ENCODE data around the gene TOMT.

Gene TOMT

DNA sequence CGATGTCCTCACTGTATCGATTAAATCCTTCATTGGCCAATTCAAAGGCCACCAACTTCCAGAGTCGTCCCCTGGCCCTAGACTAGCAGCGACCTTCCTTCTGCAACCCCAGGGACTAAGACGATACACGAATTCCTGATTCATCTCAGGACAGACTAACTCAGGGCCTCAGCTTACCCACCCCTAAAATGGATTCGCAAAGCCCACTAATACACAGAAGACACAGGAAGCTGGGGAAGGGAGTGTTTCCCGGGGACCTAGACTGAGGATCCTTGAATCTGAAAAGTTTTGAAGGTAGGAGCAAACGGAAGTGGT, 3.1 kb upstream of the TOMT start:
- in situ Hi-C loops (cut with HindIII; ENCODE audit: low pct_ligation_motif_present, low sequenced_read_pairs), result no loop called here
- TF ChIP-seq, protein P1, sequence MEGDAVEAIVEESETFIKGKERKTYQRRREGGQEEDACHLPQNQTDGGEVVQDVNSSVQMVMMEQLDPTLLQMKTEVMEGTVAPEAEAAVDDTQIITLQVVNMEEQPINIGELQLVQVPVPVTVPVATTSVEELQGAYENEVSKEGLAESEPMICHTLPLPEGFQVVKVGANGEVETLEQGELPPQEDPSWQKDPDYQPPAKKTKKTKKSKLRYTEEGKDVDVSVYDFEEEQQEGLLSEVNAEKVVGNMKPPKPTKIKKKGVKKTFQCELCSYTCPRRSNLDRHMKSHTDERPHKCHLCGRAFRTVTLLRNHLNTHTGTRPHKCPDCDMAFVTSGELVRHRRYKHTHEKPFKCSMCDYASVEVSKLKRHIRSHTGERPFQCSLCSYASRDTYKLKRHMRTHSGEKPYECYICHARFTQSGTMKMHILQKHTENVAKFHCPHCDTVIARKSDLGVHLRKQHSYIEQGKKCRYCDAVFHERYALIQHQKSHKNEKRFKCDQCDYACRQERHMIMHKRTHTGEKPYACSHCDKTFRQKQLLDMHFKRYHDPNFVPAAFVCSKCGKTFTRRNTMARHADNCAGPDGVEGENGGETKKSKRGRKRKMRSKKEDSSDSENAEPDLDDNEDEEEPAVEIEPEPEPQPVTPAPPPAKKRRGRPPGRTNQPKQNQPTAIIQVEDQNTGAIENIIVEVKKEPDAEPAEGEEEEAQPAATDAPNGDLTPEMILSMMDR (IDR thresholded peaks at IDR 0.05; ENCODE audit: low read depth, low read length, missing control alignments), result no peak
- Histone ChIP-seq H3K36me3 (replicated peaks) (peaks cover 13% of the 10 kb centered on the region), H3K27me3 (replicated peaks) (no peaks in the 10 kb centered on the region), H3K27ac (peak overlapping the region; percentile 95), H3K4me3 (ENCODE audit: low read depth, low read length) (peak overlapping the region; percentile 74)
- no peak for DNase-seq

DNA sequence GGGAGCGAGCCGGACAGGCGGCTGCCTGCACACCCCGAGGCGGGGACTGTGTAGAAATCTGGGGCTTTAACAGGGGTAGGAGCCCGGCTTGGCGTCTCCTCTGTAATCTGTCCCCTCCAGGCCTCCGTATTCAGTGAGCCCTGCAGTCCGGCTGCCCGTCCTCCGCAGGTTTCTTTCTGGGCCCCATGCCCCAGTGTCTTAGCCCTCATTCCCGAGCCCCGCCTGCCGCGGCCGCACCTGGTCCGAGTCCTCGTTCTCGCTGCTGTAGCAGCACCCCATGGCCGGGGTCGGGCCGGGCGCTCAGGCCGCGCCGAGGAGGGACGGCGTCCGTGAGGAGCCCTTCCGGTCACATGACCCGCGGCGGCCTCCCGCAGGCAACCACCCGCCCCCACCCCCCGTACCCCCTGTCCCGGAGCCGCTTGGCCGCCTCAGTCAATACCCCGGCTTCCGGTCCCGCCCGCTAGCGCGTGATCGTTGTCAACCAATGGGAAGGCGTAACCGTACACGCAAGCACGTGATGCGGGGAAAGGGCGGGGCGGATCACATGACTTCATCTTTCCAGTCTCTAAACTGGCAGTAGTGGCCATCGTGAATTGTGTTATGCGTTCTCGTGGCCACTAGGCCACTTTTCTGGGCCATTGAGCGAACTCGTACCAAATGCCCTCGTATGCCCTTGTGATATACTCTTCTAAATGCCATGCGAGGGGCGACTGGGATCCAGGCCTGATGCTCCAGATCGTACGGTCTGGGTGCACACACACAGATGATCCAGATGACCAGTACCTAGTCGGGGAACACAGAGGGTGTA, 2.6 kb upstream of the TOMT start, which contains the start of gene LAMTOR1:
TSS of gene LAMTOR1 (minus strand) at position 352 of the 808 bp plus-strand sequence. CDS start at position 279, 73 bp downstream.
- in situ Hi-C loops (cut with HindIII; ENCODE audit: low pct_ligation_motif_present, low sequenced_read_pairs), result no loop called here
- H3K36me3 ChIP-seq (replicated peaks), result peaks cover 8% of the 10 kb centered on the region
- H3K27me3 ChIP-seq (replicated peaks), result no peaks in the 10 kb centered on the region
- H3K27ac ChIP-seq, result peak within 1 kb of the TSS; percentile 95
- peak within 1 kb of the TSS; percentile 74 for H3K4me3 ChIP-seq (ENCODE audit: low read depth, low read length)
- TF ChIP-seq, protein P1 (IDR thresholded peaks at IDR 0.05; ENCODE audit: low read depth, low read length, missing control alignments), result peak; percentile 60
- DNase-seq, result peak; percentile 99

DNA sequence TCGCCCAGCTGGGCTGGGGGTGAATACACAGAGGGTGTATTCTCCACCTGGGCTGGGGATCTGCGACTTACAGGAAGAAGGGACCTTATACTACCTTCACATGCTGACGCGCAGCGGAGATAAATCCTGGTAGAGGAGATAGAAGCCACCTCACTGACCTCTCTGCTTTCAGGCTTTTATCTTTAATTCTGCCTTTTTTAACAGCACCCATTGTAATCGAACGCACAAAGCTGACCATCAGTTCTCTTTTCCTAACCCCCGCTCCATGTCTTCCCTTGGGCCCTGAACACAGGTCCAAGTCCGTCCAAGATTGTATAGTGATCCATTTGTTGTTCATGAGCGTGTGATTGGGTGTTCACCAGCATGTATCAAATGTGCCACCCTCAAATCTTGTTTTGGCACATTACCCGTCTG, 2.0 kb upstream of the TOMT start:
- peaks cover 2% of the 10 kb centered on the region for H3K36me3 ChIP-seq (replicated peaks)
- H3K27me3 ChIP-seq (replicated peaks), result no peaks in the 10 kb centered on the region
- TF ChIP-seq, protein P1 (IDR thresholded peaks at IDR 0.05; ENCODE audit: low read depth, low read length, missing control alignments), result no peak
- DNase-seq, result no peak
- peak overlapping the region; percentile 9 for H3K4me3 ChIP-seq (ENCODE audit: low read depth, low read length)
- in situ Hi-C loops (cut with HindIII; ENCODE audit: low pct_ligation_motif_present, low sequenced_read_pairs), result no loop called here
- peak overlapping the region; percentile 48 for H3K27ac ChIP-seq

DNA sequence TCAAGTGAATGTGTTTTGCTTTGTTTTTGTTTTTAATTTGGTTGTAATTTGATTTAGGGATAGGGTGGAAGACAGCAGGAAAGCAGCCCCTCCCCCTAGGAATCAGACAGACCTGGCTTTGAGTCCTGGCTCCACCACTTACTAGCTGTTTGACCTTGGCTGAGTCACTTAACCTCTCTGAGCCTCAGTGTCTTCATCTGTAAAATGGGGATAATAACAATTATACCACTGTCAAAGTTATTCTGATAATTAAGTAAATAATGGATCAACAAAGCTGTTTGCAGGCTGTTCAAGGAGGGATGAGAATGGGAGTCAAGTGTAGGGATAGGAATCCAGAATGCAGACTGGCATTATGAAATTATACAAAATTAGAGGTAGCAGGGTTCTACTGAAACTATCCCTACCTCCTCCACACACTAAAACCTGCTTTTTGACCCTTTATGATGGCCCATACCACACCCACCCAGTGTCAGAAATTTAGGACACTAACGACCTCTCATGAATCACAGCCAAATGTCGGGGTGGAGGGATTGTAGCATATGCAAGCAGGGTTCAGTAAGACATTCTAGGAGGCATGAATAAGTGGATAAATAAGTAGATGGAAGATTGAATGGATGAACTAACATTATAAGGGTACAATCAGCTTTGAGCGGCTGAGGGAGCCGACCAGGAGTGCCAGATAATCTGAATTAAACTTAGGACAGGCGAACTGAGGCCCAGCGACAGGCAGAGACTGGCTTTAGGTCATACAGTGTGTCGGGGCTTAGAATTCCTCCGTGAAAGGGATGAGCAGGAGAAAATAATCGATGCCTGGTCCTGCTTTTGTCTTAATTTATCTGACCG, 5.8 kb downstream of the TOMT start:
- in situ Hi-C loops (cut with HindIII; ENCODE audit: low pct_ligation_motif_present, low sequenced_read_pairs), result no loop called here
- Histone ChIP-seq H3K4me3 (ENCODE audit: low read depth, low read length) (peak overlapping the region; percentile 62), H3K36me3 (replicated peaks) (no peaks in the 10 kb centered on the region), H3K27me3 (replicated peaks) (no peaks in the 10 kb centered on the region), H3K27ac (peak overlapping the region; percentile 99)
- DNase-seq, result peak; percentile 16
- TF ChIP-seq, protein P1 (IDR thresholded peaks at IDR 0.05; ENCODE audit: low read depth, low read length, missing control alignments), result no peak

DNA sequence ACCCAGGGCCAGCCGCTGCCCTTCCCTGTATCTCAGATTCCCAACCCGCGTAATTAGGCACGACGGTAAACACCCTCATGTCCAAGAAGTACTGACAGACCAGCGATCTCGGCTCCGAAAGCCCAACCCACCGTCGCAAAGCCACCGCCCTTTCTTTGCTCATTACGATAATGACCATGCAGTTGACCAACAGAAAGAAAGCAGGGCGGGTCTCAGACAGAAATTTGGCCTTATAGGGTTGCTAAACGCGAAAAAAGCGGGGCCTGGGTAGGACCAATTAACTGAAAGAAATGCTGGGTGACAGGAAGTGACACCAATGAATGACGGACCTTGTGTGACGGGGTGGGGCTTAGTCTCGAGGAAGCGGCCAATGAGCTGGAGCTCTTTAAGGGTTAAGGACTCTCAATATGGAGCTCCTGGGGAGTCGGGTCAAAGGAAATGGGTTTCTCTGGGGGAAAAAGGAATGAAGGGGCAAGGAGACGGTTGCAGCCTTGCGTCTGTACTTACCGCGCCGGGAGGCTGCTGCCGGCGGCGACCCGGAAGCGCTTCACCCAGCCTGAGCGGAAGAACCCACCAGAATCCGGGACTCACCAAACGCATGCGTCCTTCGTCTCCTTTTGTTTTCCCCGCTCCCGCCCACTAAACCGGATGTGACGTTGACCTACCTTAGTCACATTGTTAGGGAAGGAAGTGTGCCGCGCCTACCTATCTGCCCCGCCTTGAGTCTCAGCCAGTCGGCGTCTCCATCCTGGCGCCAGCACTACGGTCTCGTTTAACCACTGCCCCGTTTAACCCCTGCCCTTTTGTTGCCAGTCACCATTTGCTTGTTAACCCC, 6.6 kb downstream of the TOMT start, which contains the start of gene ANAPC15:
TSS of gene ANAPC15 (minus strand) at position 553 of the 835 bp plus-strand sequence. CDS start 1,419 bp downstream, outside the sequence.
- in situ Hi-C loops (cut with HindIII; ENCODE audit: low pct_ligation_motif_present, low sequenced_read_pairs), result no loop called here
- peak within 1 kb of the TSS; percentile 80 for H3K4me3 ChIP-seq (ENCODE audit: low read depth, low read length)
- peak; percentile 99 for DNase-seq
- peak within 1 kb of the TSS; percentile 99 for H3K27ac ChIP-seq
- H3K36me3 ChIP-seq (replicated peaks), result no peaks in the 10 kb centered on the region
- TF ChIP-seq, protein P1 (IDR thresholded peaks at IDR 0.05; ENCODE audit: low read depth, low read length, missing control alignments), result no peak
- H3K27me3 ChIP-seq (replicated peaks), result no peaks in the 10 kb centered on the region

All from brain microvascular endothelial cell (primary cell).